GM12873 (cell line): Measurements from ENCODE around the gene SPINK4.

Experiments
- TF ChIP-seq, protein P1 (sequence below): IDR thresholded peaks from 2 replicates; pipeline ENCODE4 v1.5.1; 2012; ENCODE audit warnings: low read depth, mild to moderate bottlenecking, moderate library complexity, low read length, control low read depth; ENCODE audit not compliant: insufficient read depth; ENCODE audit errors: missing control alignments

Gene SPINK4

DNA sequence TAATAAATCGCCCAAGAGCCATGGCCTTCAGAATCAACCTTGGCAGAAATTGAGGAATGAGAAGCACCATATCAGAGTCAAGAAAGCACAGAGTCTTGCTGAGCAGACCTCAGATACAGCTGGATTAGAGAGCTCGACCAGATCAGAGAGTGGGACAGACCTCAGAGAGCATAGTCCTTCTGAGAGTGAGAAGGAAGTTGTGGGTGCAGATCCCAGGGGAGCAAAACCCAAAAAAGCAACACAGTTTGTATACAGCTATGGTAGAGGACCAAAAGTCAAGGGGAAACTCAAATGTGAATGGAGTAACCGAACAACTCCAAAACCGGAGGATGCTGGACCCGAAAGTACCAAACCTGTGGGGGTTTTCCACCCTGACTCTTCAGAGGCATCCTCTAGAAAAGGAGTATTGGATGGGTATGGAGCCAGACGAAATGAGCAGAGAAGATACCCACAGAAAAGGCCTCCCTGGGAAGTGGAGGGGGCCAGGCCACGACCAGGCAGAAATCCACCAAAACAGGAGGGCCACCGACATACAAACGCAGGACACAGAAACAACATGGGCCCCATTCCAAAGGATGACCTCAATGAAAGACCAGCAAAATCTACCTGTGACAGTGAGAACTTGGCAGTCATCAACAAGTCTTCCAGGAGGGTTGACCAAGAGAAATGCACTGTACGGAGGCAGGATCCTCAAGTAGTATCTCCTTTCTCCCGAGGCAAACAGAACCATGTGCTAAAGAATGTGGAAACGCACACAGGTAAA lies 54.9 kb downstream of the SPINK4 start:
- TF ChIP-seq, protein P1, sequence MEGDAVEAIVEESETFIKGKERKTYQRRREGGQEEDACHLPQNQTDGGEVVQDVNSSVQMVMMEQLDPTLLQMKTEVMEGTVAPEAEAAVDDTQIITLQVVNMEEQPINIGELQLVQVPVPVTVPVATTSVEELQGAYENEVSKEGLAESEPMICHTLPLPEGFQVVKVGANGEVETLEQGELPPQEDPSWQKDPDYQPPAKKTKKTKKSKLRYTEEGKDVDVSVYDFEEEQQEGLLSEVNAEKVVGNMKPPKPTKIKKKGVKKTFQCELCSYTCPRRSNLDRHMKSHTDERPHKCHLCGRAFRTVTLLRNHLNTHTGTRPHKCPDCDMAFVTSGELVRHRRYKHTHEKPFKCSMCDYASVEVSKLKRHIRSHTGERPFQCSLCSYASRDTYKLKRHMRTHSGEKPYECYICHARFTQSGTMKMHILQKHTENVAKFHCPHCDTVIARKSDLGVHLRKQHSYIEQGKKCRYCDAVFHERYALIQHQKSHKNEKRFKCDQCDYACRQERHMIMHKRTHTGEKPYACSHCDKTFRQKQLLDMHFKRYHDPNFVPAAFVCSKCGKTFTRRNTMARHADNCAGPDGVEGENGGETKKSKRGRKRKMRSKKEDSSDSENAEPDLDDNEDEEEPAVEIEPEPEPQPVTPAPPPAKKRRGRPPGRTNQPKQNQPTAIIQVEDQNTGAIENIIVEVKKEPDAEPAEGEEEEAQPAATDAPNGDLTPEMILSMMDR: no peak

DNA sequence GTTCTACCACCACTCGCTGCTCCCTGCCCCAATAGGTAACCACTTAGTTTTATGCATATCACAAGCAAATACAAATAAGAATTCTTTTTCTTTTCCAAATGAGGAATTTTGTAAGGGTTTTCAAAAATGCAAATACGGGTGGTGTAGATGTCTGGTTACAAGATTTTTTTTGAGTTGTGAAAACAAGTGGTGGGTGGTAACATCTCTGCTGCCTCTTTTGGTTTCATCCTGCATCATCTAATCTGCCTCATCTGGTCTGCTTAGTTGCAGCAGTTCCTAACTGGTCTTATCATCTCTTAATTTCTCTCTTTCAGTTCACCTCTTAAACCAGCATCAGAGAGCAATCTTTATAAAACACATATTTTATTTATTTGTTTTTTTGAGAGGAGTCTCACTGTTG lies 55.6 kb downstream of the SPINK4 start:
- TF ChIP-seq, protein P1: no peak

DNA sequence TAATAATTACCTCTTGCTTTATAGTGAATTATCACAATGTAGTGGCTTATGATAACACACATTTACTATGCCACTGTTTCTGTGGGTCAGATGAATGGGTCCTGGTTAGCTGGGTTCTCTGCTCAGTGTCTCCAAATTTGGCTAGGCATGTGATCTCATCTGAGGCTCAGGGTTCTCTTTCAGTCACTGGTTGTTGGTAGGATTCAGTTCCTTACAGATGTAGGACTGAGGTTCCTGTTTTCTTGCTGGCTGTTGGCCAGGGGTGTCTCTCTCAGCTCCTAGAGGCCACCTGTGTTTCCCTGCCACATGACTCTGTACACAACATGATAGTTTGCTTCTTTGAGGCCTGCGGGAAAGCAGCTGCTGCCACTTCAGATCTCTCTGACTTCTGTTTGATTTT lies 57.5 kb downstream of the SPINK4 start:
- TF ChIP-seq, protein P1: peak; percentile 8
